Endothelial cell of umbilical vein (primary cell): ENCODE measurements around the gene PPFIBP1. TPM values are rescaled to one million over a fixed set of nuclear protein-coding genes. Genes with fewer than 3 reads are reported as not detected.
A peak's percentile ranks its signal among the peaks of the same experiment; 100 is the strongest.

Experiments used
- BruUV-seq: library from RNA; stranded (reverse); fragments of 400-500 nt; replicated peaks from 2 replicates; lab custom pipeline; 2021; lab: Mats Ljungman, UMichigan
- CTCF ChIA-PET: fragments of 300-600, 350-600 bp; sonication (Branson Sonifier 250); formaldehyde crosslinking; loops from one replicate; lab custom pipeline; 2021; ENCODE audit warnings: antibody characterized with exemption, inconsistent platforms; lab: Charles Lee
- POLR2A ChIA-PET: fragments of 300-600, 350-600 bp; sonication (Branson Sonifier 250); formaldehyde crosslinking; loops from one replicate; lab custom pipeline; 2021; ENCODE audit warnings: antibody characterized with exemption, inconsistent platforms; lab: Charles Lee
- DNase-seq: peaks from one replicate; pipeline ENCODE4 v3.0.0-alpha.2; 2011; ENCODE audit warnings: low read depth, low spot score
- FAIRE-seq: peaks from 2 replicates; lab custom pipeline; 2011; peaks lifted over from hg19 to GRCh38; lab: Jason Lieb, UNC
- H2AFZ ChIP-seq: 2 replicates; pipeline ENCODE4 v1.6.0; 2012; ENCODE audit warnings: low read depth, low read length, control low read depth, inconsistent platforms
- H3K27ac ChIP-seq: 2 replicates; pipeline ENCODE4 v1.5.1; 2011; ENCODE audit warnings: low read depth, mild to moderate bottlenecking, control low read depth, low read length, moderate library complexity; ENCODE audit not compliant: insufficient read depth
- H3K27me3 ChIP-seq, 2 experiments: 2 replicates each; pipeline versions ENCODE4 v1.6.0 to v1.6.1; 2011; ENCODE audit warnings: low read length in 2 of 2, mixed read lengths in 1 of 2; ENCODE audit not compliant: control insufficient read depth in 2 of 2, insufficient read depth in 2 of 2
- H3K36me3 ChIP-seq, 2 experiments: 2 replicates in 1 of 2; 3 replicates in 1 of 2; pipeline ENCODE4 v1.5.1; 2011; ENCODE audit warnings: low read length in 2 of 2, mild to moderate bottlenecking in 1 of 2, moderate library complexity in 1 of 2; ENCODE audit not compliant: control insufficient read depth in 2 of 2, insufficient read depth in 2 of 2; ENCODE audit errors: extremely low read depth in 1 of 2
- H3K4me1 ChIP-seq: 3 replicates; pipeline ENCODE4 v1.5.1; 2011; ENCODE audit warnings: mild to moderate bottlenecking, low read length; ENCODE audit not compliant: control insufficient read depth, insufficient read depth; ENCODE audit errors: extremely low read depth
- H3K4me2 ChIP-seq: 2 replicates; pipeline ENCODE4 v1.6.1; 2011; ENCODE audit warnings: low read length, control low read depth, mixed read lengths; ENCODE audit not compliant: insufficient read depth
- H3K4me3 ChIP-seq, 3 experiments: fragments of 200-600 bp in 1 of 3; sonication (generic), shearing (Covaris generic) in 1 of 3; replicated peaks in 1 of 3; 2 replicates each; pipeline ENCODE4 v1.5.1; 2011 to 2016; ENCODE audit warnings: control low read depth in 3 of 3, low read length in 3 of 3, mild to moderate bottlenecking in 2 of 3, inconsistent platforms in 1 of 3, low read depth in 1 of 3, moderate library complexity in 1 of 3; ENCODE audit not compliant: insufficient read depth in 1 of 3
- H3K79me2 ChIP-seq: 2 replicates; pipeline ENCODE4 v1.6.0; 2012; ENCODE audit warnings: low read length, inconsistent platforms; ENCODE audit not compliant: control insufficient read depth, insufficient read depth
- H3K9ac ChIP-seq: replicated peaks from 2 replicates; pipeline ENCODE3; 2011; ENCODE audit warnings: low read length, control low read depth; ENCODE audit not compliant: insufficient read depth; ENCODE audit errors: extremely low read depth
- H3K9me1 ChIP-seq: replicated peaks from 3 replicates; pipeline ENCODE4 v1.6.0; 2011; ENCODE audit warnings: mild to moderate bottlenecking, low read length; ENCODE audit not compliant: control insufficient read depth, insufficient read depth; ENCODE audit errors: extremely low read depth
- H3K9me3 ChIP-seq: replicated peaks from 2 replicates; pipeline ENCODE4 v1.5.1; 2012; ENCODE audit warnings: low read length, inconsistent platforms; ENCODE audit not compliant: control insufficient read depth, insufficient read depth
- H4K20me1 ChIP-seq: replicated peaks from 2 replicates; pipeline ENCODE3; 2011; ENCODE audit warnings: mild to moderate bottlenecking, low read length; ENCODE audit not compliant: control insufficient read depth, insufficient read depth; ENCODE audit errors: extremely low read depth
- FOS ChIP-seq: IDR thresholded peaks from 2 replicates; pipeline ENCODE4 v1.6.1; 2011; ENCODE audit warnings: mild to moderate bottlenecking, low read length, moderate library complexity, borderline replicate concordance; ENCODE audit not compliant: insufficient read depth
- GATA2 ChIP-seq: IDR thresholded peaks from 2 replicates; pipeline ENCODE4 v1.7.0; 2011; ENCODE audit warnings: low read depth, mild to moderate bottlenecking, moderate library complexity, mixed read lengths, low read length; ENCODE audit not compliant: insufficient read length, insufficient read depth
- JUN ChIP-seq: IDR thresholded peaks from 2 replicates; pipeline ENCODE4 v1.6.1; 2011; ENCODE audit warnings: borderline replicate concordance, low read depth; ENCODE audit not compliant: insufficient read length, insufficient read depth
- MYC ChIP-seq: IDR thresholded peaks from one replicate; pipeline ENCODE4 v1.6.1; 2011; ENCODE audit warnings: mild to moderate bottlenecking, low read depth, low read length
- POLR2A ChIP-seq: IDR thresholded peaks from 2 replicates; pipeline ENCODE4 v1.6.1; 2012; ENCODE audit warnings: low read depth, mild to moderate bottlenecking, control low read depth, low read length
- dilution Hi-C: fragments of 300-500 bp; cut with MboI; formaldehyde crosslinking; loops from one replicate; pipeline ENCODE4 v1.15.0; 2019; ENCODE audit warnings: low sequenced_read_pairs; ENCODE audit not compliant: extremely low pct_ligation_motif_present
- intact Hi-C: fragments of 100-400 bp; cut with micrococcal nuclease; formaldehyde crosslinking; loops from one replicate; pipeline ENCODE4 v1.10.0; 2022
- polyA plus RNA-seq, 4 experiments: library from polyadenylated mRNA; depleted of rRNA in 3 of 4; stranded (reverse) in 3 of 4; unstranded in 1 of 4; fragments of >200 nt; gene quantifications; 2 replicates each; pipeline versions ENCODE4 v1.2.1 to v1.2.3, GENCODE V29; 2011 to 2012; ENCODE audit warnings: missing spikeins in 1 of 4
- total RNA-seq: library from RNA; stranded (reverse); gene quantifications from 2 replicates; pipeline ENCODE4 v1.2.3, GENCODE V29; 2021

PPFIBP1 gene
- total and polyA plus RNA-seq, 2 donors (not counting 3 experiments of a cell fraction or from before 2014, with no cell fraction given), result 45.5 to 154 TPM

- peak; percentile 43 for TF ChIP-seq FOS
- no peak for TF ChIP-seq POLR2A
- dilution Hi-C loops, result no loop called here
- Histone ChIP-seq H3K9me3 (no peaks in the 10 kb centered on the region), H3K4me2 (peak overlapping the region; percentile 26), H3K9ac (no peak overlapping the region), H2AFZ (no peak overlapping the region), H3K36me3 (no peaks in the 10 kb centered on the region), H3K27ac (peak overlapping the region; percentile 38), H3K79me2 (peaks cover 77% of the 10 kb centered on the region), H3K4me3 (no peak overlapping the region), H3K9me1 (no peaks in the 10 kb centered on the region), H3K27me3 (no peaks in the 10 kb centered on the region), H3K4me1 (peaks cover 58% of the 10 kb centered on the region), H4K20me1 (no peaks in the 10 kb centered on the region)
- ChIA-PET CTCF (no interaction called here), POLR2A (no interaction called here)
- FAIRE-seq, result peak; percentile 57
- intact Hi-C loops, result no loop called here
- DNase-seq, result peak; percentile 58
- BruUV-seq, result no TSS peak
Measured at GRCh38 chr12:27571463-27571862, 47.5 kb downstream of the PPFIBP1 start.

GRCh38 chr12:27572486-27573255, 48.7 kb downstream of the PPFIBP1 start:
- Histone ChIP-seq H3K79me2 (peaks cover 79% of the 10 kb centered on the region), H3K27me3 (no peaks in the 10 kb centered on the region), H3K4me1 (peaks cover 70% of the 10 kb centered on the region), H4K20me1 (no peaks in the 10 kb centered on the region), H3K27ac (peak overlapping the region; percentile 92), H3K36me3 (no peaks in the 10 kb centered on the region), H3K9me3 (no peaks in the 10 kb centered on the region), H3K4me2 (no peak overlapping the region), H2AFZ (no peak overlapping the region), H3K9me1 (no peaks in the 10 kb centered on the region), H3K4me3 (no peak overlapping the region), H3K9ac (peak overlapping the region; percentile 8)
- TF ChIP-seq GATA2 (no peak), FOS (no peak), JUN (no peak), MYC (no peak), POLR2A (no peak)
- dilution Hi-C loops (no loop called here), intact Hi-C loops (no loop called here)
- DNase-seq (no peak), FAIRE-seq (no peak)
- ChIA-PET POLR2A (no interaction called here), CTCF (interaction anchor here (2.1 to 2.2 kb wide), 2 partner anchors 23 to 55 kb away, joined by 5 to 7 read pairs; no protein-coding TSS in a partner anchor)
- no TSS peak for BruUV-seq
